Stimulated activated CD4-positive, alpha-beta T cell treated with anti-CD3 and anti-CD28 coated beads, Interleukin-4, amount 100 ng/mL, for 1 hour (primary cell): ENCODE data around the gene SPATA22.
"Not testable (repeated sequence)": the region's sequence is repeated elsewhere in the genome, so short reads cannot be mapped to it uniquely, and the experiment has no call there.

Experiments used
- DNase-seq: peaks from one replicate; pipeline ENCODE4 v3.0.0-alpha.2; 2020

SPATA22 gene, protein sequence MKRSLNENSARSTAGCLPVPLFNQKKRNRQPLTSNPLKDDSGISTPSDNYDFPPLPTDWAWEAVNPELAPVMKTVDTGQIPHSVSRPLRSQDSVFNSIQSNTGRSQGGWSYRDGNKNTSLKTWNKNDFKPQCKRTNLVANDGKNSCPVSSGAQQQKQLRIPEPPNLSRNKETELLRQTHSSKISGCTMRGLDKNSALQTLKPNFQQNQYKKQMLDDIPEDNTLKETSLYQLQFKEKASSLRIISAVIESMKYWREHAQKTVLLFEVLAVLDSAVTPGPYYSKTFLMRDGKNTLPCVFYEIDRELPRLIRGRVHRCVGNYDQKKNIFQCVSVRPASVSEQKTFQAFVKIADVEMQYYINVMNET

GRCh38 chr17:3471599-3471998 lies at the start of gene SPATA22:
Gene SPATA22 (minus strand): TSS chr17:3471819. CDS start chr17:3469325, 2,494 bp downstream.
- DNase-seq: no peak

DNA sequence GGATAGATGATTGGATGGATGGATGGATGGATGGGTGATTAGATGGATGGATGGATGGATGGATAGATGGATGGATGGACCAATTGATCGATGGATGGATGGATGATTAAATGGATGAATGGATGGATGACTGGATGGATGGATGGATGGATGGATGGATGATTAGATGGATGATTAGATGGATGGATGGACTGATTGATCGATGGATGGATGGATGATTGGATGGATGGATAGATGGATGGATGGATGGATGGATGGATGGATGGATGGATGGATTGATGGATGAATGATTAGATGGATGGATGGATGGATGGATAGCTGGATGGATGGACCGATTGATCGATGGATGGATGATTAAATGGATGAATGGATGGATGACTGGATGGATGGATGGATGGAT lies 47.9 kb upstream of the SPATA22 start:
- not testable (repeated sequence) for DNase-seq

DNA sequence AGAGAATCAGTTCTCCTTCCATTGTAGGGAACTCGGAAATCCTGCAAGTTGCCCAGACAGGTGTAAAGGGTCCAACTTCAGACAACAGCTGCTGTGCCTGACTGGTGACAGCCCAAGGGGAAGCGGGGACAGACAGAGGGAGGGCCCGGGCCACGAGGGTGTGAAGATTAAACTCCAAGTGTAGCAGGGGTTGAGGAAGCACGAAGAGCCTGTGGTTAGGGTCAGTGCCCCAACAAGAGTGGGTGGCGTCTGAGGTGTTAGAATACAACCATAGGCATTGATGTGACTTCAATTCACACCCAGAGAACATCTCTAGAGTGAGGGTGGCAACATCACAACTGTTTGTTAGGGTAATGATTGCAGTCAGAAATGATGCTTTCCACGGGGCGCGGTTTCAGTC lies 43.3 kb upstream of the SPATA22 start:
- no peak for DNase-seq

DNA sequence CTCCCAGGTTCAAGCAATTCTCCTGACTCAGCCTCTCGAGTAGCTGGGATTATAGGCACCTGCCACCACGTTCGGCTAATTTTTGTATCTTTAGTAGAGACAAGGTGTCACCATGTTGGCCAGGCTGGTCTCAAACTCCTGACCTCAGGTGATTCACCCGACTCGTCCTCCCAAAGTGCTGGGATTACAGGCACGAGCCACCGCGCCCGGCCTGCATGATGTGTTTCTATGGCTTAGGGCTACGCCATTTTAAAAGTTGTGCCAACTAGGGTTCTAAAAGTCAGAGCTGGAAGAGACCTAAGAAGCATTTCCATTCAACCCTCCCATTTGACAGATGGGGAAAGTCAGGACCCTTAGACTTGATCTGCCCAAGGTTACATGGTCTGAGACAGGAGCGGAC lies 42.5 kb upstream of the SPATA22 start:
- DNase-seq: not testable (repeated sequence)

- no peak for DNase-seq
These were observed 41.9 kb upstream of the SPATA22 start for GRCh38 chr17:3513305-3514035.

- no peak for DNase-seq
These were observed 41.0 kb upstream of the SPATA22 start for GRCh38 chr17:3512505-3513171.

DNA sequence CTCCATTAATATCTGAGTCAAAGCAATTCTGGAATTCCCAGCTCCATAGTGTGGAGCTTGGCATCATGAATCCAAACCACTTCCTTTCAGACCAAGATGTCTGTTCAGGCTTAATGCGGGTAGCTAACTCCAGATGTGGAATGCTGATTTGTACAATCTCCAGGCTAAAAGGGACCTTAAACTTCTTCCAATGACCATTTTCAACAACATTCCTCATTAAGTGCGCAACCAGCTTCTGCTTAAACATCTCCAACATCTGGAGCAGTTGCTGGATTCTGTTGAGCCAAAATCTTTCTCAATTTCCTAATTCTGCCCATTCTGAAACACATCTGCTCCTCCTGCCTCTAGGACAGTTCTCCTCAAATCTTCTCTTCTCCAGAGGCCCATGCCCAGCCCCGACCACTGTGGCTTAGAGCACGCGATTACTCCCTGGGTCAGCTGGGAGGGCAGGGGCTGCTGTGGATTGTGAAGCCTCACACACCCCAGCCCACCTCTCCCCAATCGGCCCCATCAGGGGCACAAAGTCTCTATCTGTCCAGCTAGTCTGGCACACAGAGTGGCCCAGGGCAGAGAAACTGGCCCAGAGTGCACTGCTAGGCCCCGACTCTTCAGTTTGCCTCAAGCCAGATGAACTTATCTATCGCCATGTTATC lies 40.4 kb upstream of the SPATA22 start:
- DNase-seq: no peak

DNA sequence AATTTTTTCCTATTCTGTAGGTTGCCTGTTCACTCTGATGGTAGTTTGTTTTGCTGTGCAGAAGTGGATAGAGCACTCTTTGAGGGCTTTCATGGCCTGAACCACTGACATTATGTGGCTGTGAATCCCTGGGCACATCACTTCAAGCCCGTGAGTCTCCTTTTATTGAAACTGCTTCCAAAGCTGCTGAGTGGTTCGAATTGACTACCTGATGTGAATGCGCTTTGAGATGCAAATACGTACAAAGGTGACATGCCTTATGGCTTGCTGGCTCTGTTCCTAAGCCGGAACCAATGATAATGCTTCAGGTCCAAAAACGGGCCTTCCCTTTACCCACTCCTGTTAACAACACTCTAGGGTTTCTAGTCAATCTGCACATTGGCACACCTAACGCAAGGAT lies 38.5 kb upstream of the SPATA22 start:
- DNase-seq: no peak

GRCh38 chr17:3507869-3508268 lies 36.2 kb upstream of the SPATA22 start:
- DNase-seq: no peak

DNA sequence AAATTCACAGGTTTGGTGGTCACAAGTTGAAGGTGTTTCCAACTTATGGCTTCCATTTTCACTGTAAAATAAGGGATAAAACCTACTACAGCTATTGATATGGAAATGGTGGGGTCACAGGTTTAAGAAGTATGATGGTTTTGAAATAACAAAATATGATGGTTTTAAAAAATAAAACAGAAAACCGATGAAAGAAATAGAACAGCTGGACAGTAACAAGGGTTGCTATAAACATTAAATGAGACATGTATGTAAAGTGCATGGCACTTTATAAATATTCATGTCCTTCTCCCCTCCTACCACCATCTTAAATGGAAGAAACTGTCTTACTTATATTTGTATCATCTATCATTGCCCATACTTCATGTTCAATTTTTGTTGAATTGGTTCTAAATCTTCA lies 35.5 kb upstream of the SPATA22 start:
- no peak for DNase-seq

DNA sequence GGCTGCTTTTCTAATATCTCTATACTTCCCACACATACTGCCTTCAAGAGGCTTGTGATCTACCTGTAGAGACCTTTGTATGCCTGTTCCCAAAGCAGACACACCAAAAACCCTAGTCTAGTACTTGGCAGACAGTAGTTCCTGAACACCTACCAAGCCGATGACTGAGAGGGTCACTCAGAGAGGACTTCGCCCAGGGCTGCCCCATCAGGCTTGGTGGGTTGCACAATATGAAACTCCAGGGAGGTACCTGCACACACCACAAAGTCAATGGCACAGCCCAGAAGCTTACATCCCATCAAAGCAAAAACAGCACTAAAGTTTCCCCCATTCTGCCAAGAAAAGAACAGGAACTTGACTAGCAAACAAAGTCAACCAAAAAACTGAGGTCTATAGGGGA lies 34.4 kb upstream of the SPATA22 start:
- DNase-seq: no peak

- no peak for DNase-seq
These were observed 33.4 kb upstream of the SPATA22 start for GRCh38 chr17:3505008-3505407.

GRCh38 chr17:3503285-3503684 lies 31.7 kb upstream of the SPATA22 start:
- no peak for DNase-seq

- no peak for DNase-seq
These were observed 30.8 kb upstream of the SPATA22 start for GRCh38 chr17:3502466-3502865.

- DNase-seq: no peak
These were observed 29.7 kb upstream of the SPATA22 start for GRCh38 chr17:3501344-3501743.

GRCh38 chr17:3497101-3497500 lies 25.5 kb upstream of the SPATA22 start:
- DNase-seq: no peak

DNA sequence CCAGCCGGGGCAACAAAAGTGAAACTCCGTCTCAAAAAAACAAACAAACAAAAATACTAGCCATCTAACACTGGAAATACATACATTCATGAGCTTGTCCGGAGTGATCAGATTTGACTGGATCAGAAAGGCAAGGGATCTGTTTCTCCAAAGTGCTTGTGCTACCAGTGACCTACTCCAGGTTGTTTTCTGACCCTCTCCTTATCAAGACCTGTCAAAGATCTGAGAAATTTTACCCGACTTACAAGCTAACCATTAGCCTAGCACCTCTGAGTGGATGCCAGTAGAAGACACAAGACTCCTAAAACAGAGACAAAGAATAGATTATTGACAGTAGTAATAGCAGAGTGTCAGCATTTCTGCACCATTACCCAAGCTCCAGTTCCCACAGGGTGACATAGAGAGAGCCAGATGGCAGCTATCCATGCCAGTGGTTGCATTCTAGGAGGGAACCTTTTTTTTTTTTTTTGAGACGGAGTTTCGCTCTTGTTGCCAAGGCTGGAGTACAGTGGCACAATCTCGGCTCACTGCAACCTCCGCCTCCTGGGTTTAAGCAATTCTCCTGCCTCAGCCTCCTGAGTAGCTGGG lies 14.0 kb upstream of the SPATA22 start:
- DNase-seq: no peak

- no peak for DNase-seq
These were observed 11.2 kb upstream of the SPATA22 start for GRCh38 chr17:3482852-3483251.

- no peak for DNase-seq
These were observed 8.4 kb upstream of the SPATA22 start for GRCh38 chr17:3479988-3480387.

DNA sequence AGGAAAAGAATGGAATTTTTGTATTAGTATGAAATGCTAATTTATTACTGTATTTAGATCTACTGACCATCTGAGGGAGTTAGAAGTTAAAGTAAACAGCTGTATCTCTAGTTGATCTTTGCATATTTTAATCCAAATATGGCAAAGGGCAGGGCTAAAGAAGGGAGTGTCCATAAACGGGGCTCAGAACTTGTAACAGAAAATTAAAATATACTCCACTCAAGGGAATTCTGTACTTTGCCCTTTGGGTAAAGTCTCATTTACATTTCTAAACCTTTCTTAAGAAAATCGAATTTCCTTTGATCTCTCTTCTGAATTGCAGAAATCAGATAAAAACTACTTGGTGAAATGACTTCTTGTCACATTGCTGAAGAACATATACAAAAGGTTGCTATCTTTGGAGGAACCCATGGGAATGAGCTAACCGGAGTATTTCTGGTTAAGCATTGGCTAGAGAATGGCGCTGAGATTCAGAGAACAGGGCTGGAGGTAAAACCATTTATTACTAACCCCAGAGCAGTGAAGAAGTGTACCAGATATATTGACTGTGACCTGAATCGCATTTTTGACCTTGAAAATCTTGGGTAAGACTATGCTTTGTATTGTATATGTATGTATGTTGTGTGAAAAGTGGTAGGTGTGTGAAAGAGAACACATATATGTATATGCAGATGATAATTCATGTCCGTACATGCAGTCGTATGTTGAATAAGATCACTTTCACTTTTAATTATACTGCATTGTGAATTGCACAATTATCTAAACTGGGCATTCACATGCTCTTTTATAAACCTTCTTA lies 4.4 kb upstream of the SPATA22 start, which contains the start of gene ASPA:
Gene ASPA, plus strand, starts transcription at position 186 of the 799 bp plus-strand sequence. Its CDS starts 163 bp downstream, at position 349.
- DNase-seq: no peak

DNA sequence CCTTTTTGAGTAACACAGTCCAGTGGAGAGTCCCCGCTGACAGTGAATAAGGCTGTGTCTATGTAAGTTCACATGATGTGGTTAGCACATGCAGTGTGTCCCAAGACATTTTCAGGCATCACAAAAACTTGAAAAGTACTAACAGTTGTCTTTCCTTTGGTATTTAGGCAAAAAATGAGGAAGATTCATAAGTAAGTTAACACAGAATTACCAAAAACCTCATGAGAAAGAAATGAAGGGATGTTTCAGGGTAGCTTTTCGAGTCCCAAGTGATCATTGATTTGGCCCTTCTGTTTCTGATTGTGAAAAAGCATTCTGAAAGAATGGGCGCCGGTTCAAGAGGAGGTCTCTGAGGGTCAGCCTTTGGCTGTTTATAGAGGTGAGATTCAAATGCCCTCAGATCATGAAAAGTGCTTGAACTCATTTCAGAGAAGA lies 3.6 kb upstream of the SPATA22 start:
- DNase-seq: no peak

DNA sequence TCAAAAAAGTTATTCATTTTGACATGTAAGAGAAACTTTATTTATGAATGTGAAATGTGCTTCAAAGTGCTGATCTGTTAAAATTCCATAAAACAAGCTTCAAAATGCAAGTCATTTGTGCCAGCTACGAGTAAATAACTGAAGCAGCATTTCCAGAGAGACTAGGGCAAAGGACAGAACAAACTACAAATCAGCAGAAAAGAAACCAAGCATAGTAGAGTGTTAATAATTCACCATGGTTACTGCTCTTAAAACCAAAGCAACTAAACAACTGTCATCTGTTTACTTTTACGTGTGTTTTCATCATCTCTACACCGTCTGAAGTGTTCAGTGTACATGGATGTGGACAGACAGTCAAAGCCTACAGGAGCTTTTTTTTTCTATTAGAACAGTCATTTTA lies 2.6 kb upstream of the SPATA22 start:
- DNase-seq: no peak
